Pancreas (tissue), 10 donors: ENCODE results near the gene NASP. TPM values are rescaled to one million over a fixed set of nuclear protein-coding genes. Genes with fewer than 3 reads are reported as not detected.

Experiments
- ATAC-seq, 4 donors: fragments of 200-7000 bp; cut with Tn5 transposase; one replicate each; pipeline versions ENCODE4 v1.8.0 to v1.9.1; 2020; ENCODE audit warnings: mild to moderate bottlenecking in 4 of 4, moderate library complexity in 4 of 4
- DNase-seq, 6 donors: peaks; one replicate each; pipeline ENCODE4 v3.0.0-alpha.2; 2020
- FAIRE-seq: peaks from 2 replicates; lab custom pipeline; 2012; peaks lifted over from hg19 to GRCh38; lab: Jason Lieb, UNC
- H3K27ac ChIP-seq, 4 donors: fragments of 200-600 bp; sonication (generic); 1 replicate in 3 of 4; 2 replicates in 1 of 4; pipeline versions ENCODE4 v1.5.0 to v1.8.0; 2020
- H3K27me3 ChIP-seq, 4 donors: fragments of 200-600 bp; one replicate each; pipeline ENCODE4 v1.8.0; 2021
- H3K36me3 ChIP-seq, 3 donors: fragments of 200-600 bp; sonication (generic) in 1 of 3; one replicate each; pipeline versions ENCODE4 v1.5.0 to v1.8.0; 2020 to 2021
- H3K4me1 ChIP-seq, 3 donors: fragments of 200-600 bp; one replicate each; pipeline ENCODE4 v1.8.0; 2021
- H3K4me3 ChIP-seq, 4 donors: fragments of 200-600 bp; sonication (generic) in 2 of 4; one replicate each; pipeline versions ENCODE4 v1.5.0 to v1.8.0; 2020 to 2021
- H3K9me3 ChIP-seq, 4 donors: fragments of 200-600 bp; one replicate each; pipeline ENCODE4 v1.8.0; 2021
- CTCF ChIP-seq, 4 donors: fragments of 200-600 bp; sonication (generic) in 3 of 4; IDR thresholded peaks; one replicate each; pipeline versions ENCODE4 v1.5.0 to v1.8.0; 2021; ENCODE audit warnings: antibody characterized with exemption in 4 of 4
- WGBS, 2 donors: extraction: QIAGEN DNeasy Blood & Tissue Kit; methylation state at CpG; one replicate each; pipeline ENCODE4 v1.1.7; 2013; 5-methylcytosine and 5-hydroxymethylcytosine counted together
- intact Hi-C, 3 donors: fragments of 100-400 bp; cut with DNase I; formaldehyde crosslinking; loops; one replicate each; pipeline versions ENCODE4 v1.11.1 to v1.14.2; 2022
- polyA plus RNA-seq, 2 donors: library from polyadenylated mRNA; stranded (reverse); fragments of 200-250 nt; gene quantifications; one replicate each; pipeline ENCODE4 v1.2.3, GENCODE V29; 2013
- total RNA-seq, 6 donors: library from RNA; stranded (reverse); fragmentation: NEBNext Ultra II Directional in 4 of 6; extraction: Animal tissue kit (Norgen Biotek cat#: 25700) in 4 of 6; gene quantifications; one replicate each; pipeline versions ENCODE4 v1.2.1 to v1.2.4, GENCODE V29; 2021 to 2023
- donor health status: healthy with polysubstance abuse.
- donor health status: DM: no; HTN: no; CAD: no; lungs with moderate emphysema.
- donor health status: DM: no; HTN: no; CAD: no.
- donor health status: control.
- donor health status: control.
- donor health status: Bipolar disorder and iron deficiency.
- donor health status: DM: yes; HTN: yes; CAD: no.
- donor health status: DM: no; HTN: no; CAD: no.
- donor health status: DM: no; HTN: no; CAD: no.
- donor health status: DM: yes; HTN: yes; CAD: no.

The NASP gene
- total RNA-seq = 10 to 100 TPM; 14.5 to 29.5 (median 21.7) TPM
- 100 to 1,000 TPM in 1 of 2 donors, 10 to 100 TPM in 1; 55.6 to 113 TPM for polyA plus RNA-seq

- 0% methylated on average over 34 to 40 of the region's 41 CpGs for WGBS, 2 donors
- intact Hi-C loops = no loop called here
Observed at GRCh38 chr1:45583666-45584350, at the start of gene NASP. NASP (plus strand) TSS chr1:45584041; CDS start chr1:45584147, 106 bp downstream.

GRCh38 chr1:45535988-45536766 lies 47.7 kb upstream of the NASP start:
- ATAC-seq (no peak), FAIRE-seq (no peak)
- intact Hi-C loops = no loop called here

More at GRCh38 chr1:45583666-45584350, at the start of gene NASP:
- DNase-seq (peak; percentile 83 to 94 (median 91)), FAIRE-seq (no peak), ATAC-seq (peak; percentile 87 to 91 (median 88))
- Histone ChIP-seq H3K27me3 (no peaks in the 10 kb centered on the region), H3K4me3 (peak within 1 kb of the TSS; percentile 87 to 99 (median 95)), H3K9me3 (no peaks in the 10 kb centered on the region), H3K27ac (peak within 1 kb of the TSS; percentile 79 to 92 (median 89)), H3K36me3 (no peaks in the 10 kb centered on the region), H3K4me1 (peaks cover 0 to 17% (median 0%) of the 10 kb centered on the region in 3 donors)
- TF ChIP-seq CTCF (IDR thresholded peaks at IDR 0.05) = no peak

GRCh38 chr1:45536886-45537285 lies 47.0 kb upstream of the NASP start:
- no peak overlapping the region for H3K27ac ChIP-seq
- no peaks in the 10 kb centered on the region for H3K27me3 ChIP-seq
- no peaks in the 10 kb centered on the region for H3K4me1 ChIP-seq
- no peak for TF ChIP-seq CTCF (IDR thresholded peaks at IDR 0.05)
- intact Hi-C loops = no loop called here
- FAIRE-seq (no peak), DNase-seq (no peak), ATAC-seq (no peak)
- no peak overlapping the region for H3K4me3 ChIP-seq
- H3K36me3 ChIP-seq = no peaks in the 10 kb centered on the region
- WGBS, 2 donors = 67 to 73% methylated on average over 4 of the region's 4 CpGs
- no peaks in the 10 kb centered on the region for H3K9me3 ChIP-seq

More at GRCh38 chr1:45535988-45536766, 47.7 kb upstream of the NASP start:
- H3K4me1 ChIP-seq = no peaks in the 10 kb centered on the region
- no peaks in the 10 kb centered on the region for H3K36me3 ChIP-seq
- WGBS, 2 donors = 60 to 63% methylated on average over 6 of the region's 6 CpGs
- no peaks in the 10 kb centered on the region for H3K27me3 ChIP-seq
- no peak for TF ChIP-seq CTCF (IDR thresholded peaks at IDR 0.05)
- no peak overlapping the region for H3K27ac ChIP-seq
- no peak overlapping the region for H3K4me3 ChIP-seq
- no peaks in the 10 kb centered on the region for H3K9me3 ChIP-seq
- no peak for DNase-seq

- Histone ChIP-seq H3K36me3 (no peaks in the 10 kb centered on the region), H3K27ac (no peak overlapping the region), H3K27me3 (no peaks in the 10 kb centered on the region), H3K9me3 (no peaks in the 10 kb centered on the region), H3K4me1 (peaks cover 0 to 19% (median 0%) of the 10 kb centered on the region in 3 donors), H3K4me3 (no peak overlapping the region)
- intact Hi-C loops = no loop called here
- TF ChIP-seq CTCF (IDR thresholded peaks at IDR 0.05) = no peak
- DNase-seq (no peak), FAIRE-seq (no peak), ATAC-seq (no peak)
- 100% methylated on average over 1 of the region's 1 CpG for WGBS, 2 donors
Observed at GRCh38 chr1:45541193-45541592, 42.6 kb upstream of the NASP start.
